ENCODE measurements around the gene RPA3.
A peak's percentile ranks its signal among the peaks of the same experiment; 100 is the strongest.

RPA3 gene

DNA sequence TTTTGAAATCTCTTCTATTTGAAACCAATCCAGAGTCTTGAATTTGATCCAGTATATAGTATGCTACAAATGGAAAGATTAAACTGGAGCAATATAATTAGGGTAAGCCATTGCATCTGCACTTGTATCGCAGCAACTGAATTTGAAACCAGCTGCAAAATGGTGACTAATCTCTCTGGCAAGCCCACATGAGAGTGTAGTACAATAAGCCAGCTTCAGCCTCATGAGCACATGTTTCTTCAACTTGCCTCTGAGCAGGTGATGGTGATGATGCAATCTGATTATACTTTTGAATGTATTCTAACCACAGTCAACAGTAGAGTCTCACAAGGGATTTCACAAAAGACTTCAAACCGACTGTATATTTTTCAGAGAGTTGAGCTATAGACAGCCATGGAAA is 829 bp upstream of the RPA3 start (continued):
- TF ChIP-seq, protein P1, sequence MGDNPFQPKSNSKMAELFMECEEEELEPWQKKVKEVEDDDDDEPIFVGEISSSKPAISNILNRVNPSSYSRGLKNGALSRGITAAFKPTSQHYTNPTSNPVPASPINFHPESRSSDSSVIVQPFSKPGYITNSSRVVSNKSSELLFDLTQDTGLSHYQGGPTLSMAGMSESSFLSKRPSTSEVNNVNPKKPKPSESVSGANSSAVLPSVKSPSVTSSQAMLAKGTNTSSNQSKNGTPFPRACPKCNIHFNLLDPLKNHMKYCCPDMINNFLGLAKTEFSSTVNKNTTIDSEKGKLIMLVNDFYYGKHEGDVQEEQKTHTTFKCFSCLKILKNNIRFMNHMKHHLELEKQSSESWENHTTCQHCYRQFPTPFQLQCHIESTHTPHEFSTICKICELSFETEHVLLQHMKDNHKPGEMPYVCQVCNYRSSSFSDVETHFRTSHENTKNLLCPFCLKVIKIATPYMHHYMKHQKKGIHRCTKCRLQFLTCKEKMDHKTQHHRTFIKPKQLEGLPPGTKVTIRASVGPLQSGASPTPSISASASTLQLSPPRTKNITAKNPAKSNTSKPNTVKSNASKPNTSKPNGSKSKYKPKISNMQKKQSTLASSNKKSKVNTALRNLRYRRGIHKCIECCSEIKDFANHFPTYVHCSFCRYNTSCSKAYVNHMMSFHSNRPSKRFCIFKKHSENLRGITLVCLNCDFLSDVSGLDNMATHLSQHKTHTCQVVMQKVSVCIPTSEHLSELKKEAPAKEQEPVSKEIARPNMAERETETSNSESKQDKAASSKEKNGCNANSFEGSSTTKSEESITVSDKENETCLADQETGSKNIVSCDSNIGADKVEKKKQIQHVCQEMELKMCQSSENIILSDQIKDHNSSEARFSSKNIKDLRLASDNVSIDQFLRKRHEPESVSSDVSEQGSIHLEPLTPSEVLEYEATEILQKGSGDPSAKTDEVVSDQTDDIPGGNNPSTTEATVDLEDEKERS (tag by site-specific recombination; IDR thresholded peaks at IDR 0.05), result no peak
- no peak for TF ChIP-seq HOXD13 (CRISPR knock-in tag; IDR thresholded peaks at IDR 0.05; ENCODE audit: borderline replicate concordance)
- TF ChIP-seq ZSCAN30 (tag by site-specific recombination; IDR thresholded peaks at IDR 0.05), result peak; percentile 60; the same call in 1 of the 2 replicates
- TF ChIP-seq EGR2 (tag by site-specific recombination; IDR thresholded peaks at IDR 0.05; ENCODE audit: low read depth), result no peak
- no peak for TF ChIP-seq ZNF146 (tag by site-specific recombination; IDR thresholded peaks at IDR 0.05)
- TF ChIP-seq ZNF2 (tag by site-specific recombination; IDR thresholded peaks at IDR 0.05), result no peak
- TF ChIP-seq KLF8 (tag by site-specific recombination; IDR thresholded peaks at IDR 0.05), result 0 out of 2 replicates have a peak, but pooled peaks have one; percentile 23
- TF ChIP-seq ZNF335 (tag by site-specific recombination; conservative IDR thresholded peaks at IDR 0.05), result 0 out of 2 replicates have a peak, but pooled peaks have one; percentile 34
- TF ChIP-seq OSR2 (tag by site-specific recombination; IDR thresholded peaks at IDR 0.05), result no peak
- no peak for TF ChIP-seq ZNF473 (tag by site-specific recombination; IDR thresholded peaks at IDR 0.05)
- TF ChIP-seq HOXA7 (CRISPR knock-in tag; IDR thresholded peaks at IDR 0.05; ENCODE audit: borderline replicate concordance), result no peak
- TF ChIP-seq, protein P2, sequence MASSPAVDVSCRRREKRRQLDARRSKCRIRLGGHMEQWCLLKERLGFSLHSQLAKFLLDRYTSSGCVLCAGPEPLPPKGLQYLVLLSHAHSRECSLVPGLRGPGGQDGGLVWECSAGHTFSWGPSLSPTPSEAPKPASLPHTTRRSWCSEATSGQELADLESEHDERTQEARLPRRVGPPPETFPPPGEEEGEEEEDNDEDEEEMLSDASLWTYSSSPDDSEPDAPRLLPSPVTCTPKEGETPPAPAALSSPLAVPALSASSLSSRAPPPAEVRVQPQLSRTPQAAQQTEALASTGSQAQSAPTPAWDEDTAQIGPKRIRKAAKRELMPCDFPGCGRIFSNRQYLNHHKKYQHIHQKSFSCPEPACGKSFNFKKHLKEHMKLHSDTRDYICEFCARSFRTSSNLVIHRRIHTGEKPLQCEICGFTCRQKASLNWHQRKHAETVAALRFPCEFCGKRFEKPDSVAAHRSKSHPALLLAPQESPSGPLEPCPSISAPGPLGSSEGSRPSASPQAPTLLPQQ (tag by site-specific recombination; IDR thresholded peaks at IDR 0.05), result peak; percentile 47; the same call in 1 of the 2 replicates
- TF ChIP-seq MEIS1 (CRISPR knock-in tag; IDR thresholded peaks at IDR 0.05; ENCODE audit: borderline replicate concordance), result no peak
- TF ChIP-seq ZNF623 (tag by site-specific recombination; IDR thresholded peaks at IDR 0.05), result no peak
- TF ChIP-seq ZSCAN23 (tag by site-specific recombination; IDR thresholded peaks at IDR 0.05), result no peak
- TF ChIP-seq ZNF654 (tag by site-specific recombination; IDR thresholded peaks at IDR 0.05; ENCODE audit: low read depth), result no peak
- TF ChIP-seq ZNF530 (tag by site-specific recombination; IDR thresholded peaks at IDR 0.05; ENCODE audit: low read depth), result no peak
- no peak for TF ChIP-seq ZNF664 (tag by site-specific recombination; IDR thresholded peaks at IDR 0.05)
- no peak for TF ChIP-seq BCL11A (tag by site-specific recombination; IDR thresholded peaks at IDR 0.05; ENCODE audit: low read depth)
- TF ChIP-seq, protein P3, sequence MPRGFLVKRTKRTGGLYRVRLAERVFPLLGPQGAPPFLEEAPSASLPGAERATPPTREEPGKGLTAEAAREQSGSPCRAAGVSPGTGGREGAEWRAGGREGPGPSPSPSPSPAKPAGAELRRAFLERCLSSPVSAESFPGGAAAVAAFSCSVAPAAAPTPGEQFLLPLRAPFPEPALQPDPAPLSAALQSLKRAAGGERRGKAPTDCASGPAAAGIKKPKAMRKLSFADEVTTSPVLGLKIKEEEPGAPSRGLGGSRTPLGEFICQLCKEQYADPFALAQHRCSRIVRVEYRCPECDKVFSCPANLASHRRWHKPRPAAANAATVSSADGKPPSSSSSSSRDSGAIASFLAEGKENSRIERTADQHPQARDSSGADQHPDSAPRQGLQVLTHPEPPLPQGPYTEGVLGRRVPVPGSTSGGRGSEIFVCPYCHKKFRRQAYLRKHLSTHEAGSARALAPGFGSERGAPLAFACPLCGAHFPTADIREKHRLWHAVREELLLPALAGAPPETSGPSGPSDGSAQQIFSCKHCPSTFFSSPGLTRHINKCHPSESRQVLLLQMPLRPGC (tag by site-specific recombination; IDR thresholded peaks at IDR 0.05), result no peak
- peak; percentile 100 for TF ChIP-seq ZNF10 (tag by site-specific recombination; IDR thresholded peaks at IDR 0.05)
- no peak for TF ChIP-seq ZNF274 (IDR thresholded peaks at IDR 0.05; ENCODE audit: low read length)
- no peak for TF ChIP-seq ZNF274 (tag by site-specific recombination; IDR thresholded peaks at IDR 0.05; ENCODE audit: borderline replicate concordance)
- TF ChIP-seq ZNF112 (tag by site-specific recombination; IDR thresholded peaks at IDR 0.05), result no peak
- TF ChIP-seq ZEB2 (tag by site-specific recombination; IDR thresholded peaks at IDR 0.05), result peak; percentile 25; the same call in 1 of the 2 replicates
- TF ChIP-seq, protein P4, sequence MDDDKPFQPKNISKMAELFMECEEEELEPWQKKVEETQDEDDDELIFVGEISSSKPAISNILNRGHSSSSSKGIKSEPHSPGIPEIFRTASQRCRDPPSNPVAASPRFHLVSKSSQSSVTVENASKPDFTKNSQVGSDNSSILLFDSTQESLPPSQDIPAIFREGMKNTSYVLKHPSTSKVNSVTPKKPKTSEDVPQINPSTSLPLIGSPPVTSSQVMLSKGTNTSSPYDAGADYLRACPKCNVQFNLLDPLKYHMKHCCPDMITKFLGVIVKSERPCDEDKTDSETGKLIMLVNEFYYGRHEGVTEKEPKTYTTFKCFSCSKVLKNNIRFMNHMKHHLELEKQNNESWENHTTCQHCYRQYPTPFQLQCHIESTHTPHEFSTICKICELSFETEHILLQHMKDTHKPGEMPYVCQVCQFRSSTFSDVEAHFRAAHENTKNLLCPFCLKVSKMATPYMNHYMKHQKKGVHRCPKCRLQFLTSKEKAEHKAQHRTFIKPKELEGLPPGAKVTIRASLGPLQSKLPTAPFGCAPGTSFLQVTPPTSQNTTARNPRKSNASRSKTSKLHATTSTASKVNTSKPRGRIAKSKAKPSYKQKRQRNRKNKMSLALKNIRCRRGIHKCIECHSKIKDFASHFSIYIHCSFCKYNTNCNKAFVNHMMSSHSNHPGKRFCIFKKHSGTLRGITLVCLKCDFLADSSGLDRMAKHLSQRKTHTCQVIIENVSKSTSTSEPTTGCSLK (tag by site-specific recombination; IDR thresholded peaks at IDR 0.05), result no peak
- TF ChIP-seq ZNF366 (tag by site-specific recombination; conservative IDR thresholded peaks at IDR 0.05), result peak; percentile 47
- TF ChIP-seq ZNF223 (tag by site-specific recombination; IDR thresholded peaks at IDR 0.05), result no peak
- 0 out of 2 replicates have a peak, but pooled peaks have one; percentile 24 for TF ChIP-seq ZBTB17 (tag by site-specific recombination; IDR thresholded peaks at IDR 0.05)
- TF ChIP-seq, protein P5, sequence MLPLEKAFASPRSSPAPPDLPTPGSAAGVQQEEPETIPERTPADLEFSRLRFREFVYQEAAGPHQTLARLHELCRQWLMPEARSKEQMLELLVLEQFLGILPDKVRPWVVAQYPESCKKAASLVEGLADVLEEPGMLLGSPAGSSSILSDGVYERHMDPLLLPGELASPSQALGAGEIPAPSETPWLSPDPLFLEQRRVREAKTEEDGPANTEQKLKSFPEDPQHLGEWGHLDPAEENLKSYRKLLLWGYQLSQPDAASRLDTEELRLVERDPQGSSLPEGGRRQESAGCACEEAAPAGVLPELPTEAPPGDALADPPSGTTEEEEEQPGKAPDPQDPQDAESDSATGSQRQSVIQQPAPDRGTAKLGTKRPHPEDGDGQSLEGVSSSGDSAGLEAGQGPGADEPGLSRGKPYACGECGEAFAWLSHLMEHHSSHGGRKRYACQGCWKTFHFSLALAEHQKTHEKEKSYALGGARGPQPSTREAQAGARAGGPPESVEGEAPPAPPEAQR (tag by site-specific recombination; IDR thresholded peaks at IDR 0.05), result no peak
- TF ChIP-seq FEZF1 (tag by site-specific recombination; IDR thresholded peaks at IDR 0.05), result no peak
- TF ChIP-seq ZNF24 (tag by site-specific recombination; IDR thresholded peaks at IDR 0.05), result no peak; the same call in 1 of the 2 replicates

Data from HEK293 (cell line).